Transverse colon (tissue), 4 donors: Measurements from ENCODE around the gene MEPCE.

Experiments
- CTCF ChIP-seq, 5 experiments: fragments of 200-600 bp in 3 of 5; fragments of 450-650 bp in 2 of 5; sonication (generic) in 3 of 5; IDR thresholded peaks; 1 replicate in 2 of 5; 2 replicates in 3 of 5; pipeline ENCODE4 v1.5.1; 2016 to 2017; ENCODE audit warnings: antibody characterized with exemption in 5 of 5, inconsistent platforms in 3 of 5, mild to moderate bottlenecking in 2 of 5, moderate library complexity in 1 of 5
- EP300 ChIP-seq: sonication (generic); formaldehyde crosslinking; IDR thresholded peaks from one replicate; pipeline ENCODE4 v1.6.1; 2017; ENCODE audit warnings: antibody characterized with exemption, low read depth
- POLR2A ChIP-seq: fragments of 450-650 bp; IDR thresholded peaks from one replicate; pipeline ENCODE4 v1.6.1; 2016; ENCODE audit warnings: antibody characterized with exemption, mild to moderate bottlenecking, moderate library complexity
- POLR2AphosphoS5 ChIP-seq, 3 donors: sonication (generic); formaldehyde crosslinking; IDR thresholded peaks; one replicate each; pipeline ENCODE4 v1.6.1; 2016; ENCODE audit warnings: antibody characterized with exemption in 3 of 3

GRCh38 chr7:100452513-100452912 is 22.9 kb downstream of the MEPCE start:
- TF ChIP-seq POLR2A (no peak), CTCF (IDR thresholded peaks at IDR 0.05) (no peak), POLR2AphosphoS5 (IDR thresholded peaks at IDR 0.05) (no peak), EP300 (no peak)
